Cardiac muscle cell (in vitro differentiated cells and primary cell): ENCODE results near the gene CXCR3. TPM values are rescaled to one million over a fixed set of nuclear protein-coding genes. Genes with fewer than 3 reads are reported as not detected.
A peak's percentile ranks its signal among the peaks of the same experiment; 100 is the strongest.
"Not testable (repeated sequence)": the region's sequence is repeated elsewhere in the genome, so short reads cannot be mapped to it uniquely, and the experiment has no call there.

Experiments
- DNase-seq, 2 donors: peaks; one replicate each; pipeline versions ENCODE4 v3.0.0 to v3.0.0-alpha.2; 2010 to 2017; ENCODE audit warnings: low read depth in 1 of 2, low spot score in 1 of 2
- H3K27ac ChIP-seq: fragments of 200-600 bp; sonication (generic); 2 replicates; pipeline ENCODE4 v1.5.1; 2016
- H3K27me3 ChIP-seq: fragments of 200-600 bp; sonication (generic); 2 replicates; pipeline ENCODE4 v1.6.0; 2016; ENCODE audit warnings: control low read depth
- H3K36me3 ChIP-seq: fragments of 200-600 bp; sonication (generic); 2 replicates; pipeline ENCODE4 v1.5.1; 2016; ENCODE audit warnings: control low read depth
- H3K4me1 ChIP-seq: fragments of 200-600 bp; sonication (generic); 2 replicates; pipeline ENCODE4 v1.8.1; 2017; ENCODE audit warnings: low read depth, mild to moderate bottlenecking, mixed run types
- H3K4me3 ChIP-seq: fragments of 200-600 bp; sonication (generic); 2 replicates; pipeline ENCODE4 v1.5.1; 2016; ENCODE audit warnings: mild to moderate bottlenecking
- H3K9me3 ChIP-seq: fragments of 200-600 bp; sonication (generic); 2 replicates; pipeline ENCODE4 v1.5.1; 2017; ENCODE audit warnings: low read depth, mild to moderate bottlenecking, control low read depth
- CTCF ChIP-seq: IDR thresholded peaks from 2 replicates; pipeline ENCODE4 v1.5.1; 2012; ENCODE audit warnings: low read depth, mild to moderate bottlenecking, low read length
- polyA plus RNA-seq: library from polyadenylated mRNA; unstranded; fragments of >200 nt; fragmentation: Nextera tagmentation; extraction: Ambion mirVana; gene quantifications from 2 replicates; pipeline ENCODE4 v1.2.1, GENCODE V29; 2016
- total RNA-seq: library from RNA; depleted of rRNA; stranded (reverse); fragments of >200 nt; gene quantifications from 2 replicates; pipeline ENCODE4 v1.2.3, GENCODE V29; 2016

Gene CXCR3
- total and polyA plus RNA-seq, 2 experiments from 2014 or later: not detected

- Histone ChIP-seq H3K36me3 (peaks cover 20% of the 10 kb centered on the region), H3K4me3 (no peak overlapping the region), H3K27ac (no peak overlapping the region), H3K4me1 (no peaks in the 10 kb centered on the region), H3K9me3 (no peaks in the 10 kb centered on the region), H3K27me3 (no peaks in the 10 kb centered on the region)
- TF ChIP-seq CTCF: no peak
- DNase-seq: peak in 1 of 2 donors; percentile 3
These were observed 40.6 kb downstream of the CXCR3 start for GRCh38 chrX:71577682-71578081.

- Histone ChIP-seq H3K4me1 (no peaks in the 10 kb centered on the region), H3K36me3 (peaks cover 26% of the 10 kb centered on the region)
These were observed 44.7 kb downstream of the CXCR3 start for GRCh38 chrX:71573590-71573989.

GRCh38 chrX:71571390-71571789 is 46.9 kb downstream of the CXCR3 start:
- H3K4me1 ChIP-seq, H3K9me3 ChIP-seq, H3K4me3 ChIP-seq, H3K27me3 ChIP-seq, H3K27ac ChIP-seq: not testable (repeated sequence)
- H3K36me3 ChIP-seq: peaks cover 45% of the 10 kb centered on the region
- DNase-seq: peak in 1 of 2 donors; percentile 3

More at GRCh38 chrX:71573590-71573989, 44.7 kb downstream of the CXCR3 start:
- no peak for TF ChIP-seq CTCF
- H3K27ac ChIP-seq: no peak overlapping the region
- no peak for DNase-seq
- H3K9me3 ChIP-seq: no peaks in the 10 kb centered on the region
- H3K4me3 ChIP-seq: no peak overlapping the region
- H3K27me3 ChIP-seq: no peaks in the 10 kb centered on the region

Other genes starting within 250 kb of the CXCR3 start
- gene OGT, start 85.4 kb downstream of the CXCR3 start, total RNA-seq: 63.9 and 159 TPM in 2 replicates
- 37.3 and 57.0 TPM in 2 replicates for gene OGT, start 85.4 kb downstream of the CXCR3 start, polyA plus RNA-seq
- 1.6 and 5.2 TPM in 2 replicates for gene GCNA, start 40.1 kb downstream of the CXCR3 start, total RNA-seq
- gene GCNA, start 40.1 kb downstream of the CXCR3 start, polyA plus RNA-seq: 0.38 and 1.4 TPM in 2 replicates
- not detected in 2 replicates for gene CXorf49, start 99.8 kb upstream of the CXCR3 start, total RNA-seq
- not detected in 2 replicates for gene CXorf49, start 99.8 kb upstream of the CXCR3 start, polyA plus RNA-seq
- gene CXorf49B, start 144.8 kb upstream of the CXCR3 start, total RNA-seq: not detected in 2 replicates
- gene CXorf49B, start 144.8 kb upstream of the CXCR3 start, polyA plus RNA-seq: not detected in 2 replicates